ENCODE results near the gene CHN2. TPM values are rescaled to one million over a fixed set of nuclear protein-coding genes. Genes with fewer than 3 reads are reported as not detected.

The CHN2 gene
- total and polyA plus RNA-seq, 8 donors, result 8.2 to 32.9 (median 24.0) TPM

DNA sequence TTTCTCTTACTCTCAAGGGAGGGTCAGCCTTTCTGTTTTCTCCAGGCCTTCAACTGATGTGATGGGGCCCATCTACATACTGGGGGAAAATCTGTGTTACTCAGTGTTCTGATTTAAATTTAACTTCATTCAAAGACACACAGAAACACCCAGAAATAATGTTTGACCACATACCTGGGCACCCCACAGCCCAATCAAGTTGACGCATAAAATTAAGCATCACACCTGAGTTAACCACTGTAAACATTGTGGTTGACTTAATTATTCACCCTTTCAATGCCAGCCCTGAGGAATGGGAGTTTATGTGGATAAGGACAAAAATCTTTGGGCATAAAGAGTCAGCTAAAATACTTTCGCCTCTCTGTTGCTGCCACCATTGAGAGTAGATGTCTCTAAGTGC lies 10.0 kb upstream of the CHN2 start:
- no peaks in the 10 kb centered on the region for H3K9me3 ChIP-seq
- intact Hi-C loops (cut with DNase I), result no loop called here
- 91 to 93% methylated on average over 2 of the region's 2 CpGs for WGBS, 2 donors
- H3K4me3 ChIP-seq, result no peak overlapping the region
- H3K36me3 ChIP-seq, result no peaks in the 10 kb centered on the region
- no peak for FAIRE-seq
- H3K4me1 ChIP-seq, result no peaks in the 10 kb centered on the region
- ATAC-seq, result no peak
- no peaks in the 10 kb centered on the region for H3K27me3 ChIP-seq
- no peak for TF ChIP-seq CTCF (IDR thresholded peaks at IDR 0.05)
- DNase-seq, result no peak
- no peak overlapping the region for H3K27ac ChIP-seq

DNA sequence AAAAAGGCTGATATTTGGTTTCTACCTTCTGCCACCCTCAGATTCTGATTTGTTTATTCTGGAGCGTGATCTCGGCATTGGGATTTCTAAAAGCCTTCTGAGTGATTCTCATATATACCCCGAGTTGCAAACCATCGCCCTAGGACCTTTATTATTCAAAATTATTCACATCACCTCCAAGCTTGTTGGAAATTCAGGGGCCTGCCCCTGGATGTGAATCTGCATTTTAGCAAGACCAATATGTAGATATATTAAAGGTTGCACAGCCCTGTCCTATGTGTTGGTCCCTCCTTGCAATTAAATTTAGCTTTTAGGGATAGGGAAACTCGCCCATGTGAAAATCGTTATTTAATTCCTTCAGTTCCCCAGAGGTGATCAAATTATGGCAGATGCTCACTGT lies 9.0 kb upstream of the CHN2 start:
- H3K27ac ChIP-seq, result no peak overlapping the region
- 86% methylated on average over 6 of the region's 6 CpGs for WGBS, 2 donors
- FAIRE-seq, result no peak
- DNase-seq, result no peak
- no peak overlapping the region for H3K4me3 ChIP-seq
- no peaks in the 10 kb centered on the region for H3K27me3 ChIP-seq
- peaks cover 0 to 3% (median under 1%) of the 10 kb centered on the region in 3 donors for H3K4me1 ChIP-seq
- TF ChIP-seq CTCF (IDR thresholded peaks at IDR 0.05), result no peak
- intact Hi-C loops (cut with DNase I), result no loop called here
- H3K9me3 ChIP-seq, result no peaks in the 10 kb centered on the region
- no peaks in the 10 kb centered on the region for H3K36me3 ChIP-seq
- no peak for ATAC-seq

- Histone ChIP-seq H3K36me3 (no peaks in the 10 kb centered on the region), H3K9me3 (no peaks in the 10 kb centered on the region), H3K4me1 (peaks cover 12 to 32% (median 23%) of the 10 kb centered on the region in 3 donors), H3K27me3 (no peaks in the 10 kb centered on the region), H3K4me3 (peak overlapping the region in 2 of 4 donors; percentile 21 to 30), H3K27ac (peak overlapping the region; percentile 67 to 95 (median 88))
- peak; percentile 64 to 84 (median 74) for ATAC-seq
- peak; percentile 63 to 86 (median 82) for TF ChIP-seq CTCF (IDR thresholded peaks at IDR 0.05)
- DNase-seq, result peak; percentile 72 to 88 (median 82)
- 4 to 5% methylated on average over 16 of the region's 16 CpGs for WGBS, 2 donors
- FAIRE-seq, result no peak
- intact Hi-C loops (cut with DNase I), result loop anchor here in 2 of 3 donors (10.0 kb wide), 2 partner anchors 155 to 205 kb away; no protein-coding TSS in a partner anchor
These were observed 4.8 kb upstream of the CHN2 start for GRCh38 chr7:29189743-29190201.

GRCh38 chr7:29190349-29191045 lies 4.1 kb upstream of the CHN2 start:
- peak overlapping the region; percentile 67 to 95 (median 88) for H3K27ac ChIP-seq
- no peaks in the 10 kb centered on the region for H3K9me3 ChIP-seq
- FAIRE-seq (no peak), DNase-seq (peak in 4 of 6 donors; percentile 38 to 80 (median 68)), ATAC-seq (peak; percentile 60 to 71 (median 66))
- peaks cover 12 to 32% (median 23%) of the 10 kb centered on the region in 3 donors for H3K4me1 ChIP-seq
- H3K27me3 ChIP-seq, result no peaks in the 10 kb centered on the region
- WGBS, 2 donors, result 13 to 15% methylated on average over 5 of the region's 5 CpGs
- no peak for TF ChIP-seq CTCF (IDR thresholded peaks at IDR 0.05)
- H3K4me3 ChIP-seq, result peak overlapping the region in 2 of 4 donors; percentile 21 to 30
- intact Hi-C loops (cut with DNase I), result loop anchor here in 2 of 3 donors (10.0 kb wide), 2 partner anchors 154 to 204 kb away; no protein-coding TSS in a partner anchor
- no peaks in the 10 kb centered on the region for H3K36me3 ChIP-seq

- Histone ChIP-seq H3K4me3 (no peak overlapping the region), H3K27ac (peak overlapping the region in 3 of 4 donors; percentile 95 to 96 (median 95)), H3K36me3 (no peaks in the 10 kb centered on the region), H3K9me3 (no peaks in the 10 kb centered on the region), H3K4me1 (peaks cover 12 to 38% (median 23%) of the 10 kb centered on the region in 3 donors), H3K27me3 (no peaks in the 10 kb centered on the region)
- intact Hi-C loops (cut with DNase I), result loop anchor here in 2 of 3 donors (10.0 kb wide), 2 partner anchors 152 to 202 kb away; no protein-coding TSS in a partner anchor
- ATAC-seq (no peak), FAIRE-seq (no peak), DNase-seq (no peak)
- 51 to 60% methylated on average over 1 of the region's 1 CpG for WGBS, 2 donors
- no peak for TF ChIP-seq CTCF (IDR thresholded peaks at IDR 0.05)
These were observed 2.3 kb upstream of the CHN2 start for GRCh38 chr7:29192323-29192722.
